K562 (cell line): Measurements from ENCODE around the gene PHLDB3. TPM values are rescaled to one million over a fixed set of nuclear protein-coding genes. Genes with fewer than 3 reads are reported as not detected.
A peak's percentile ranks its signal among the peaks of the same experiment; 100 is the strongest.

ENCODE experiments used
- ATAC-seq: fragments of 200-7000 bp; cut with Tn5 transposase; 3 replicates; pipeline ENCODE4 v1.9.1; 2020; ENCODE audit warnings: moderate library complexity
- BruUV-seq: library from RNA; stranded (reverse); fragments of 400-500 nt; replicated peaks from 2 replicates; lab custom pipeline; 2021; lab: Mats Ljungman, UMichigan
- CTCF ChIA-PET: fragments of 300-600 bp; formaldehyde crosslinking; extraction: SDS; loops from one replicate; lab custom pipeline; 2021; ENCODE audit warnings: low intra/inter-chr PET ratio; lab: Yijun Ruan, JAX
- POLR2A ChIA-PET: fragments of 300-600, 350-650 bp; sonication (Branson Sonifier 250); formaldehyde crosslinking; extraction: SDS; loops from one replicate; lab custom pipeline; 2021; ENCODE audit warnings: antibody characterized with exemption, inconsistent platforms; lab: Yijun Ruan, JAX
- DNase-seq, 4 experiments: peaks; one replicate each; pipeline versions ENCODE4 v3.0.0 to v3.0.0-alpha.2; 2011 to 2018; ENCODE audit warnings: low spot score in 3 of 4, mixed read lengths in 3 of 4; ENCODE audit errors: extremely low read depth in 1 of 4
- FAIRE-seq: peaks from 2 replicates; lab custom pipeline; 2011; peaks lifted over from hg19 to GRCh38; lab: Jason Lieb, UNC
- H2AFZ ChIP-seq: 2 replicates; pipeline ENCODE4 v1.6.0; 2011; ENCODE audit warnings: low read depth, low read length, control low read depth, inconsistent platforms
- H3K27ac ChIP-seq: fragments of 200-600 bp; 3 replicates; pipeline ENCODE4 v1.8.0; 2011; ENCODE audit warnings: low read depth, mild to moderate bottlenecking, control low read depth, inconsistent platforms, low read length, moderate library complexity, mixed read lengths; ENCODE audit errors: extremely low read depth
- H3K27me3 ChIP-seq, 2 experiments: fragments of 300-600 bp in 1 of 2; 2 replicates in 1 of 2; 3 replicates in 1 of 2; pipeline versions ENCODE4 v1.6.0 to v1.8.0; 2011; ENCODE audit warnings: inconsistent platforms in 2 of 2, low read length in 2 of 2, mild to moderate bottlenecking in 1 of 2, mixed read lengths in 1 of 2, moderate library complexity in 1 of 2; ENCODE audit not compliant: control insufficient read depth in 2 of 2, insufficient read depth in 2 of 2
- H3K36me3 ChIP-seq: fragments of 300-600 bp; 3 replicates; pipeline ENCODE4 v1.8.0; 2011; ENCODE audit warnings: mild to moderate bottlenecking, low read length, inconsistent platforms; ENCODE audit not compliant: control insufficient read depth, insufficient read depth
- H3K4me1 ChIP-seq, 2 experiments: fragments of 200-600 bp in 1 of 2; replicated peaks in 1 of 2; 2 replicates in 1 of 2; 3 replicates in 1 of 2; pipeline versions ENCODE4 v1.5.1 to v1.8.0; 2011; ENCODE audit warnings: inconsistent platforms in 2 of 2, low read length in 2 of 2, mild to moderate bottlenecking in 1 of 2, mixed read lengths in 1 of 2, moderate library complexity in 1 of 2; ENCODE audit not compliant: control insufficient read depth in 2 of 2, insufficient read depth in 2 of 2
- H3K4me2 ChIP-seq: 2 replicates; pipeline ENCODE4 v1.6.1; 2011; ENCODE audit warnings: low read length, control low read depth, inconsistent platforms, mixed read lengths; ENCODE audit not compliant: insufficient read depth
- H3K4me3 ChIP-seq: fragments of 200-600 bp; sonication (generic), shearing (Covaris generic); 2 replicates; pipeline ENCODE4 v1.5.1; 2016; ENCODE audit warnings: control low read depth, inconsistent platforms
- H3K79me2 ChIP-seq: fragments of 200-600 bp; 3 replicates; pipeline ENCODE4 v1.8.0; 2011; ENCODE audit warnings: low read length, inconsistent platforms; ENCODE audit not compliant: control insufficient read depth, insufficient read depth
- H3K9ac ChIP-seq, 2 experiments: 2 replicates each; pipeline versions ENCODE4 v1.6.0 to v1.6.1; 2011; ENCODE audit warnings: low read depth in 2 of 2, low read length in 2 of 2, control low read depth in 1 of 2, inconsistent platforms in 1 of 2, mild to moderate bottlenecking in 1 of 2, mixed read lengths in 1 of 2; ENCODE audit not compliant: insufficient read depth in 1 of 2
- H3K9me1 ChIP-seq: one replicate; pipeline ENCODE4 v1.6.0; 2011; ENCODE audit warnings: inconsistent platforms, mild to moderate bottlenecking, low read length, moderate library complexity; ENCODE audit not compliant: control insufficient read depth, insufficient read depth
- H3K9me3 ChIP-seq: replicated peaks from 2 replicates; pipeline ENCODE4 v1.5.1; 2011; ENCODE audit warnings: low read depth, low read length, inconsistent platforms; ENCODE audit not compliant: control insufficient read depth, insufficient read depth
- H4K20me1 ChIP-seq: replicated peaks from 2 replicates; pipeline ENCODE4 v1.6.1; 2011; ENCODE audit warnings: low read length, inconsistent platforms, mixed read lengths; ENCODE audit not compliant: control insufficient read depth, insufficient read depth
- BACH1 ChIP-seq: fragments of 200-800 bp; sonication (Bioruptor generic); IDR thresholded peaks from 2 replicates; pipeline ENCODE4 v1.6.1; 2016; ENCODE audit warnings: missing genetic modification characterization, missing compliant biosample characterization
- COPS2 ChIP-seq: fragments of 450-650 bp; conservative IDR thresholded peaks from 2 replicates; pipeline ENCODE4 v1.6.1; 2016; ENCODE audit warnings: mild to moderate bottlenecking, moderate library complexity
- FOS ChIP-seq: IDR thresholded peaks from 3 replicates; pipeline ENCODE4 v1.6.1; 2011; ENCODE audit not compliant: insufficient read length; ENCODE audit errors: extremely low read depth
- GTF3C2 ChIP-seq: IDR thresholded peaks from 3 replicates; pipeline ENCODE4 v1.6.1; 2011; ENCODE audit warnings: borderline replicate concordance, mild to moderate bottlenecking, moderate library complexity; ENCODE audit not compliant: insufficient read length; ENCODE audit errors: extremely low read depth
- HCFC1 ChIP-seq: IDR thresholded peaks from 2 replicates; pipeline ENCODE4 v1.6.1; 2012; ENCODE audit warnings: low read depth, low read length, improper control_type of control experiment
- HNRNPH1 ChIP-seq: fragments of 200-400 bp; formaldehyde crosslinking; optimal IDR thresholded peaks from 2 replicates; pipeline ENCODE3; 2017; ENCODE audit warnings: low read depth, mild to moderate bottlenecking, low read length, moderate library complexity
- KLF1 ChIP-seq: fragments of 450-650 bp; IDR thresholded peaks from 2 replicates; pipeline ENCODE4 v1.6.1; 2016; ENCODE audit warnings: missing genetic modification characterization, missing compliant biosample characterization
- MTA1 ChIP-seq: fragments of 450-650 bp; IDR thresholded peaks from 2 replicates; pipeline ENCODE4 v1.6.1; 2017; ENCODE audit warnings: borderline replicate concordance
- MYNN ChIP-seq, 2 experiments: sonication (generic); formaldehyde crosslinking in 1 of 2; IDR thresholded peaks; 2 replicates each; pipeline versions ENCODE4 v1.5.0 to v1.6.1; 2016 to 2020; ENCODE audit warnings: antibody characterized with exemption in 1 of 2, missing genetic modification reagents in 1 of 2
- PML ChIP-seq: IDR thresholded peaks from 2 replicates; pipeline ENCODE4 v1.6.1; 2012; ENCODE audit warnings: low read length, inconsistent platforms
- SAFB ChIP-seq: fragments of 200-400 bp; formaldehyde crosslinking; IDR thresholded peaks from 2 replicates; pipeline ENCODE4 v1.6.1; 2017; ENCODE audit warnings: low read depth, low read length, borderline replicate concordance
- TRIM28 ChIP-seq: fragments of 450-650 bp; IDR thresholded peaks from 2 replicates; pipeline ENCODE4 v1.6.1; 2017
- ZNF347 ChIP-seq: fragments of 450-650 bp; formaldehyde crosslinking; IDR thresholded peaks from 2 replicates; pipeline ENCODE4 v1.4.0; 2020; ENCODE audit warnings: low read depth, mild to moderate bottlenecking, moderate library complexity
- ZNF384 ChIP-seq: IDR thresholded peaks from 2 replicates; pipeline ENCODE4 v1.6.1; 2012; ENCODE audit warnings: low read depth, low read length, improper control_type of control experiment
- ZNF431 ChIP-seq: sonication (generic); formaldehyde crosslinking; IDR thresholded peaks from 2 replicates; pipeline ENCODE4 v1.8.0; 2022; ENCODE audit warnings: mild to moderate bottlenecking, missing genetic modification reagents
- whole genome bisulfite sequencing: fragments of 100-300 bp; shearing (Covaris generic); methylation state at CpG from one replicate; pipeline ENCODE4 v1.1.6; 2016; ENCODE audit warnings: low coverage, mixed read lengths; ENCODE audit not compliant: insufficient coverage; ENCODE audit errors: missing lambda C conversion rate; 5-methylcytosine and 5-hydroxymethylcytosine counted together
- in situ Hi-C: fragments of 300-500 bp; cut with MboI; formaldehyde crosslinking; loops from 4 replicates; pipeline ENCODE4 v1.15.0; 2018; ENCODE audit warnings: inconsistent platforms, mixed read lengths
- intact Hi-C: fragments of 100-400 bp; cut with micrococcal nuclease; formaldehyde crosslinking; loops from 2 replicates; pipeline ENCODE4 v1.14.2; 2022
- polyA plus RNA-seq, 8 experiments: library from polyadenylated mRNA; depleted of rRNA in 4 of 8; stranded (reverse) in 5 of 8; unstranded in 3 of 8; fragments of >200 nt; fragmentation: Nextera tagmentation in 2 of 8; fragmentation: Illumina TruSeq in 1 of 8; extraction: Ambion mirVana in 2 of 8; extraction: Trizol in 1 of 8; gene quantifications; 2 replicates each; pipeline versions ENCODE4 v1.2.1 to v1.2.3, GENCODE V29; 2011 to 2014; ENCODE audit warnings: inconsistent platforms in 1 of 8, missing spikeins in 1 of 8
- total RNA-seq, 7 experiments: library from RNA; depleted of rRNA in 6 of 7; stranded (reverse); fragments of >200 nt in 6 of 7; fragmentation: Illumina TruSeq in 2 of 7; extraction: Trizol in 2 of 7; gene quantifications; 2 replicates each; pipeline versions ENCODE4 v1.2.1 to v1.2.3, GENCODE V29; 2011 to 2021; ENCODE audit warnings: low replicate concordance in 1 of 7
- TF ChIP-seq, protein P1 (sequence below): fragments of 250-450 bp; sonication (Bioruptor Pico); IDR thresholded peaks from 2 replicates; pipeline ENCODE4 v1.4.0; 2020; ENCODE audit warnings: mild to moderate bottlenecking, moderate library complexity, borderline replicate concordance
- TF ChIP-seq, protein P2 (sequence below): fragments of 450-650 bp; IDR thresholded peaks from 2 replicates; pipeline ENCODE4 v1.6.1; 2016

PHLDB3 gene
- total and polyA plus RNA-seq, 9 of the 15 experiments (the other 6 are each of a cell fraction or from before 2014, with no cell fraction given), result 0.04 to 23.5 (median 3.9) TPM

GRCh38 chr19:43467276-43467675, 37.3 kb downstream of the PHLDB3 start:
- POLR2A ChIA-PET, result interaction anchor here (0.6 to 1.3 kb wide), 3 partner anchors 10 to 143 kb away, joined by 3 to 4 read pairs (median 3); no protein-coding TSS in a partner anchor
- in situ Hi-C loops (no loop called here), intact Hi-C loops (no loop called here)
- no peaks in the 10 kb centered on the region for H3K9me1 ChIP-seq
- H3K27ac ChIP-seq, result no peak overlapping the region
- H3K9ac ChIP-seq, result no peak overlapping the region
- no peaks in the 10 kb centered on the region for H4K20me1 ChIP-seq
- H2AFZ ChIP-seq, result peak overlapping the region; percentile 22; the same call in 1 of the 2 replicates
- no TSS peak for BruUV-seq
- no peaks in the 10 kb centered on the region for H3K36me3 ChIP-seq
- no peaks in the 10 kb centered on the region; a peak in 1 of 5 replicates for H3K27me3 ChIP-seq
- H3K4me3 ChIP-seq, result no peak overlapping the region
- CTCF ChIA-PET, result no interaction called here
- 15% methylated on average over 6 of the region's 6 CpGs for WGBS
- H3K4me1 ChIP-seq, result peaks cover 19 to 23% of the 10 kb centered on the region in 2 experiments
- no peak for ATAC-seq
- TF ChIP-seq HCFC1 (no peak), SAFB (no peak), ZNF347 (CRISPR knock-in tag) (no peak), KLF1 (tag) (no peak), ZNF384 (no peak), FOS (no peak), GTF3C2 (no peak), HNRNPH1 (no peak), TRIM28 (no peak), BACH1 (tag) (0 out of 2 replicates have a peak, but pooled peaks have one; percentile 38), MTA1 (no peak), COPS2 (no peak), ZNF431 (CRISPR knock-in tag) (no peak), PML (no peak), MYNN (IDR thresholded peaks at IDR 0.05) (no peak), MYNN (CRISPR knock-in tag; IDR thresholded peaks at IDR 0.05) (no peak)
- TF ChIP-seq, protein P1, sequence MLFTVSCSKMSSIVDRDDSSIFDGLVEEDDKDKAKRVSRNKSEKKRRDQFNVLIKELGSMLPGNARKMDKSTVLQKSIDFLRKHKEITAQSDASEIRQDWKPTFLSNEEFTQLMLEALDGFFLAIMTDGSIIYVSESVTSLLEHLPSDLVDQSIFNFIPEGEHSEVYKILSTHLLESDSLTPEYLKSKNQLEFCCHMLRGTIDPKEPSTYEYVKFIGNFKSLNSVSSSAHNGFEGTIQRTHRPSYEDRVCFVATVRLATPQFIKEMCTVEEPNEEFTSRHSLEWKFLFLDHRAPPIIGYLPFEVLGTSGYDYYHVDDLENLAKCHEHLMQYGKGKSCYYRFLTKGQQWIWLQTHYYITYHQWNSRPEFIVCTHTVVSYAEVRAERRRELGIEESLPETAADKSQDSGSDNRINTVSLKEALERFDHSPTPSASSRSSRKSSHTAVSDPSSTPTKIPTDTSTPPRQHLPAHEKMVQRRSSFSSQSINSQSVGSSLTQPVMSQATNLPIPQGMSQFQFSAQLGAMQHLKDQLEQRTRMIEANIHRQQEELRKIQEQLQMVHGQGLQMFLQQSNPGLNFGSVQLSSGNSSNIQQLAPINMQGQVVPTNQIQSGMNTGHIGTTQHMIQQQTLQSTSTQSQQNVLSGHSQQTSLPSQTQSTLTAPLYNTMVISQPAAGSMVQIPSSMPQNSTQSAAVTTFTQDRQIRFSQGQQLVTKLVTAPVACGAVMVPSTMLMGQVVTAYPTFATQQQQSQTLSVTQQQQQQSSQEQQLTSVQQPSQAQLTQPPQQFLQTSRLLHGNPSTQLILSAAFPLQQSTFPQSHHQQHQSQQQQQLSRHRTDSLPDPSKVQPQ (CRISPR knock-in tag), result no peak
- TF ChIP-seq, protein P2, sequence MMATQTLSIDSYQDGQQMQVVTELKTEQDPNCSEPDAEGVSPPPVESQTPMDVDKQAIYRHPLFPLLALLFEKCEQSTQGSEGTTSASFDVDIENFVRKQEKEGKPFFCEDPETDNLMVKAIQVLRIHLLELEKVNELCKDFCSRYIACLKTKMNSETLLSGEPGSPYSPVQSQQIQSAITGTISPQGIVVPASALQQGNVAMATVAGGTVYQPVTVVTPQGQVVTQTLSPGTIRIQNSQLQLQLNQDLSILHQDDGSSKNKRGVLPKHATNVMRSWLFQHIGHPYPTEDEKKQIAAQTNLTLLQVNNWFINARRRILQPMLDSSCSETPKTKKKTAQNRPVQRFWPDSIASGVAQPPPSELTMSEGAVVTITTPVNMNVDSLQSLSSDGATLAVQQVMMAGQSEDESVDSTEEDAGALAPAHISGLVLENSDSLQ, result peak; percentile 34
- H3K4me2 ChIP-seq, result no peak overlapping the region
- peak; percentile 59 for FAIRE-seq
- H3K9me3 ChIP-seq, result no peaks in the 10 kb centered on the region
- DNase-seq, result no peak
- no peaks in the 10 kb centered on the region for H3K79me2 ChIP-seq
